ENCODE measurements around the gene C5orf22. TPM values are rescaled to one million over a fixed set of nuclear protein-coding genes. Genes with fewer than 3 reads are reported as not detected.

The C5orf22 gene
- total and polyA plus RNA-seq, 2 donors (not counting 3 experiments of a cell fraction or from before 2014, with no cell fraction given), result 11.7 to 27.5 TPM

DNA sequence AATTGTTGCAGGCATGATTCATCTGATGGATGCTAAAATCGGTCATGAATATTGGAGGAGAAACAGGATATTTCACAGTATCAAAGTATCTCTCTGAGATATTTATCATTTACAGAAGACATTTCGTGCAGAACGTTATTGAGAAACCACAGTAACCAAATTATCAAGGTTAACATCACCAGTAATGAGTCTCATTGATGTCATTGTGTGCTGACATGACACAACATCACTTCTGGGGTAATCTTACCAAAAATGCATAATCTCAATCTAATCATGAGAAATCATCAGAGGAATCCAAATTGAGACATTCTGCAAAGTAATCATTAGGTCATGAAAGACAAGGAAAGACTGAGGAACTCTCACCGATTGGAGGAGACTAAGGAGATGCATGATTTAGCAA is 42.7 kb downstream of the C5orf22 start:
- dilution Hi-C loops (cut with MboI; ENCODE audit: extremely low pct_ligation_motif_present, low sequenced_read_pairs) (no loop called here), intact Hi-C loops (cut with micrococcal nuclease) (no loop called here)
- POLR2A ChIA-PET, result no interaction called here
- Histone ChIP-seq H3K27ac (ENCODE audit: insufficient read depth, low read depth, low read length) (no peak overlapping the region), H3K4me3 (replicated peaks in 1 of 3; ENCODE audit: insufficient read depth in 1 of 3, low read depth in 1 of 3, low read length in 3 of 3) (no peak overlapping the region), H3K27me3 (ENCODE audit: control insufficient read depth in 2 of 2, insufficient read depth in 2 of 2, low read length in 2 of 2) (peaks cover 1 to 5% of the 10 kb centered on the region in 2 experiments), H3K4me2 (ENCODE audit: insufficient read depth, low read length) (no peak overlapping the region), H3K9me1 (replicated peaks; ENCODE audit: control insufficient read depth, extremely low read depth, insufficient read depth, low read length) (no peaks in the 10 kb centered on the region), H3K9me3 (replicated peaks; ENCODE audit: control insufficient read depth, insufficient read depth, low read length) (no peaks in the 10 kb centered on the region), H2AFZ (ENCODE audit: low read depth, low read length) (no peak overlapping the region), H3K36me3 (ENCODE audit: control insufficient read depth in 2 of 2, extremely low read depth in 1 of 2, insufficient read depth in 2 of 2, low read length in 2 of 2) (no peaks in the 10 kb centered on the region), H3K79me2 (ENCODE audit: control insufficient read depth, insufficient read depth, low read length) (no peaks in the 10 kb centered on the region), H3K4me1 (ENCODE audit: control insufficient read depth, extremely low read depth, insufficient read depth, low read length) (no peaks in the 10 kb centered on the region), H3K9ac (replicated peaks; ENCODE audit: extremely low read depth, insufficient read depth, low read length) (no peak overlapping the region), H4K20me1 (replicated peaks; ENCODE audit: control insufficient read depth, extremely low read depth, insufficient read depth, low read length) (no peaks in the 10 kb centered on the region)
- TF ChIP-seq POLR2AphosphoS5 (IDR thresholded peaks at IDR 0.05; ENCODE audit: insufficient read depth, low read depth, low read length), result no peak
- no peak for TF ChIP-seq JUN (IDR thresholded peaks at IDR 0.05; ENCODE audit: borderline replicate concordance, insufficient read depth, insufficient read length, low read depth)
- no peak for TF ChIP-seq POLR2A (IDR thresholded peaks at IDR 0.05; ENCODE audit: low read depth, low read length)
- no peak for TF ChIP-seq GATA2 (IDR thresholded peaks at IDR 0.05; ENCODE audit: insufficient read depth, insufficient read length, low read depth, low read length)
- TF ChIP-seq, protein P1, sequence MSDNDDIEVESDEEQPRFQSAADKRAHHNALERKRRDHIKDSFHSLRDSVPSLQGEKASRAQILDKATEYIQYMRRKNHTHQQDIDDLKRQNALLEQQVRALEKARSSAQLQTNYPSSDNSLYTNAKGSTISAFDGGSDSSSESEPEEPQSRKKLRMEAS (IDR thresholded peaks at IDR 0.05; ENCODE audit: insufficient read depth, insufficient read length), result no peak
- no TSS peak for BruUV-seq (replicated peaks)
- FAIRE-seq (no peak), DNase-seq (ENCODE audit: low read depth, low spot score) (no peak)
- CTCF ChIA-PET, result no interaction called here

DNA sequence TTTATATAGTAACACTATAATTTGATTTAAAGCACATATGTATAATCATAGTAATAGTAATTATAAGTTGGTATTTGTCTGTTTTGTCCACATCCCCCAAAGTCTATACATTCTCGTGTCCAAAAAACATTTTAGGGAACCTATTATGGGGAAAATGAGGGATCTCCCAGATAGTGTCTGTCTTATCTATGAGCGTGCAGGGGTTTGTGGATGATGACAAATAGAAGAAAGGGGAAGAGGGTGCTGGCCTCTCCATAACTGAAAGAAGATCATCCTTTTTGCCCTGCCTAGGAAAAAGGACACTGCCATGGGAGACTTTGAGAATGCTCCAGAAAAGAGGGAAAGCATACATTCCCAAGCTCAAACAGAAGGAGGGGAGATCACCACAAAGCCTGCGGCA is 45.3 kb downstream of the C5orf22 start:
- BruUV-seq (replicated peaks), result no TSS peak
- no peaks in the 10 kb centered on the region for H3K9me3 ChIP-seq (replicated peaks; ENCODE audit: control insufficient read depth, insufficient read depth, low read length)
- dilution Hi-C loops (cut with MboI; ENCODE audit: extremely low pct_ligation_motif_present, low sequenced_read_pairs), result no loop called here
- no peak for TF ChIP-seq MYC (IDR thresholded peaks at IDR 0.05; ENCODE audit: low read depth, low read length)
- TF ChIP-seq, protein P1 (IDR thresholded peaks at IDR 0.05; ENCODE audit: insufficient read depth, insufficient read length), result no peak
- no peak for TF ChIP-seq FOS (IDR thresholded peaks at IDR 0.05; ENCODE audit: borderline replicate concordance, insufficient read depth, low read length)
- TF ChIP-seq, protein P2, sequence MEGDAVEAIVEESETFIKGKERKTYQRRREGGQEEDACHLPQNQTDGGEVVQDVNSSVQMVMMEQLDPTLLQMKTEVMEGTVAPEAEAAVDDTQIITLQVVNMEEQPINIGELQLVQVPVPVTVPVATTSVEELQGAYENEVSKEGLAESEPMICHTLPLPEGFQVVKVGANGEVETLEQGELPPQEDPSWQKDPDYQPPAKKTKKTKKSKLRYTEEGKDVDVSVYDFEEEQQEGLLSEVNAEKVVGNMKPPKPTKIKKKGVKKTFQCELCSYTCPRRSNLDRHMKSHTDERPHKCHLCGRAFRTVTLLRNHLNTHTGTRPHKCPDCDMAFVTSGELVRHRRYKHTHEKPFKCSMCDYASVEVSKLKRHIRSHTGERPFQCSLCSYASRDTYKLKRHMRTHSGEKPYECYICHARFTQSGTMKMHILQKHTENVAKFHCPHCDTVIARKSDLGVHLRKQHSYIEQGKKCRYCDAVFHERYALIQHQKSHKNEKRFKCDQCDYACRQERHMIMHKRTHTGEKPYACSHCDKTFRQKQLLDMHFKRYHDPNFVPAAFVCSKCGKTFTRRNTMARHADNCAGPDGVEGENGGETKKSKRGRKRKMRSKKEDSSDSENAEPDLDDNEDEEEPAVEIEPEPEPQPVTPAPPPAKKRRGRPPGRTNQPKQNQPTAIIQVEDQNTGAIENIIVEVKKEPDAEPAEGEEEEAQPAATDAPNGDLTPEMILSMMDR (IDR thresholded peaks at IDR 0.05; ENCODE audit: extremely low read depth in 1 of 2, insufficient read depth in 1 of 2, low read depth in 1 of 2, low read length in 2 of 2), result no peak
- no peak for TF ChIP-seq GATA2 (IDR thresholded peaks at IDR 0.05; ENCODE audit: insufficient read depth, insufficient read length, low read depth, low read length)
- no peak for TF ChIP-seq JUN (IDR thresholded peaks at IDR 0.05; ENCODE audit: borderline replicate concordance, insufficient read depth, insufficient read length, low read depth)
- no peak for TF ChIP-seq POLR2A (IDR thresholded peaks at IDR 0.05; ENCODE audit: low read depth, low read length)
- TF ChIP-seq POLR2AphosphoS5 (IDR thresholded peaks at IDR 0.05; ENCODE audit: insufficient read depth, low read depth, low read length), result no peak
- TF ChIP-seq EZH2 (IDR thresholded peaks at IDR 0.05; ENCODE audit: borderline replicate concordance, low read depth, low read length, severe bottlenecking), result no peak
- POLR2A ChIA-PET, result no interaction called here
- no peaks in the 10 kb centered on the region for H3K36me3 ChIP-seq (ENCODE audit: control insufficient read depth in 2 of 2, extremely low read depth in 1 of 2, insufficient read depth in 2 of 2, low read length in 2 of 2)
- no peaks in the 10 kb centered on the region for H3K4me1 ChIP-seq (ENCODE audit: control insufficient read depth, extremely low read depth, insufficient read depth, low read length)
- no peaks in the 10 kb centered on the region for H4K20me1 ChIP-seq (replicated peaks; ENCODE audit: control insufficient read depth, extremely low read depth, insufficient read depth, low read length)
- H3K4me3 ChIP-seq (replicated peaks in 1 of 3; ENCODE audit: insufficient read depth in 1 of 3, low read depth in 1 of 3, low read length in 3 of 3), result no peak overlapping the region
- no peak for DNase-seq (ENCODE audit: low read depth, low spot score)
- no peak overlapping the region for H2AFZ ChIP-seq (ENCODE audit: low read depth, low read length)
- no peaks in the 10 kb centered on the region for H3K9me1 ChIP-seq (replicated peaks; ENCODE audit: control insufficient read depth, extremely low read depth, insufficient read depth, low read length)
- CTCF ChIA-PET, result interaction anchor here (0.9 kb wide), 1 partner anchor 232 kb away, joined by 3 read pairs; no protein-coding TSS in a partner anchor
- H3K79me2 ChIP-seq (ENCODE audit: control insufficient read depth, insufficient read depth, low read length), result no peaks in the 10 kb centered on the region
- H3K9ac ChIP-seq (replicated peaks; ENCODE audit: extremely low read depth, insufficient read depth, low read length), result no peak overlapping the region
- intact Hi-C loops (cut with micrococcal nuclease), result no loop called here
- FAIRE-seq, result no peak
- H3K27ac ChIP-seq (ENCODE audit: insufficient read depth, low read depth, low read length), result no peak overlapping the region
- H3K4me2 ChIP-seq (ENCODE audit: insufficient read depth, low read length), result no peak overlapping the region
- peaks cover 2 to 5% of the 10 kb centered on the region in 2 experiments for H3K27me3 ChIP-seq (ENCODE audit: control insufficient read depth in 2 of 2, insufficient read depth in 2 of 2, low read length in 2 of 2)
